ENCODE data around the gene BIK. TPM values are rescaled to one million over a fixed set of nuclear protein-coding genes. Genes with fewer than 3 reads are reported as not detected.

The BIK gene
- total RNA-seq, 1 donor from 2014 or later, result not detected

GRCh38 chr22:43159484-43160178 is 49.1 kb downstream of the BIK start:
- no peak for DNase-seq (ENCODE audit: low read depth)

- no peak for DNase-seq (ENCODE audit: low read depth)
Measured at GRCh38 chr22:43160497-43161126, 50.1 kb downstream of the BIK start.

- no peak for DNase-seq (ENCODE audit: low read depth)
Measured at GRCh38 chr22:43162412-43163150, 52.0 kb downstream of the BIK start.

- no peak for DNase-seq (ENCODE audit: low read depth)
Measured at GRCh38 chr22:43163241-43163795, 52.8 kb downstream of the BIK start.

- DNase-seq (ENCODE audit: low read depth), result no peak
Measured at GRCh38 chr22:43164636-43165035, 54.1 kb downstream of the BIK start.

GRCh38 chr22:43166132-43166930 is 55.8 kb downstream of the BIK start:
- no peak for DNase-seq (ENCODE audit: low read depth)

GRCh38 chr22:43167001-43167589 is 56.5 kb downstream of the BIK start:
- DNase-seq (ENCODE audit: low read depth), result no peak

- no peak for DNase-seq (ENCODE audit: low read depth)
Measured at GRCh38 chr22:43168471-43169309, 58.1 kb downstream of the BIK start.

GRCh38 chr22:43169310-43170130 is 59.0 kb downstream of the BIK start:
- DNase-seq (ENCODE audit: low read depth), result no peak

GRCh38 chr22:43170131-43170480 is 59.6 kb downstream of the BIK start:
- no peak for DNase-seq (ENCODE audit: low read depth)

GRCh38 chr22:43171019-43171491 is 60.5 kb downstream of the BIK start:
- DNase-seq (ENCODE audit: low read depth), result no peak

- no peak for DNase-seq (ENCODE audit: low read depth)
Measured at GRCh38 chr22:43171607-43172006, 61.1 kb downstream of the BIK start.

GRCh38 chr22:43172191-43172590 is 61.6 kb downstream of the BIK start:
- DNase-seq (ENCODE audit: low read depth), result no peak

- DNase-seq (ENCODE audit: low read depth), result no peak
Measured at GRCh38 chr22:43173566-43173965, 63.0 kb downstream of the BIK start.

GRCh38 chr22:43173976-43174720 is 63.6 kb downstream of the BIK start:
- no peak for DNase-seq (ENCODE audit: low read depth)

- DNase-seq (ENCODE audit: low read depth), result no peak
Measured at GRCh38 chr22:43174941-43175531, 64.5 kb downstream of the BIK start.

- DNase-seq (ENCODE audit: low read depth), result no peak
Measured at GRCh38 chr22:43176090-43176489, 65.5 kb downstream of the BIK start.

- no peak for DNase-seq (ENCODE audit: low read depth)
Measured at GRCh38 chr22:43177479-43177878, 66.9 kb downstream of the BIK start.
